HepG2 (cell line): ENCODE results near the gene TMEM9. TPM values are rescaled to one million over a fixed set of nuclear protein-coding genes. Genes with fewer than 3 reads are reported as not detected.

ENCODE experiments used
- ARID4A ChIP-seq: sonication (generic); formaldehyde crosslinking; IDR thresholded peaks from 2 replicates; pipeline ENCODE4 v1.5.0; 2020; ENCODE audit warnings: mild to moderate bottlenecking, missing genetic modification reagents, borderline replicate concordance
- ATF2 ChIP-seq: sonication (generic); formaldehyde crosslinking; IDR thresholded peaks from 2 replicates; pipeline ENCODE4 v1.4.0; 2020; ENCODE audit warnings: missing genetic modification reagents
- ATF4 ChIP-seq, 2 experiments: fragments of 450-650 bp in 1 of 2; sonication (generic) in 1 of 2; formaldehyde crosslinking; IDR thresholded peaks; 2 replicates each; pipeline versions ENCODE4 v1.5.0 to v1.8.0; 2020 to 2022; ENCODE audit warnings: mild to moderate bottlenecking in 1 of 2, missing genetic modification reagents in 1 of 2
- CEBPG ChIP-seq: IDR thresholded peaks from 2 replicates; pipeline ENCODE4 v1.6.1; 2016
- HMGXB4 ChIP-seq, 2 experiments: sonication (generic) in 1 of 2; formaldehyde crosslinking in 1 of 2; IDR thresholded peaks; 2 replicates each; pipeline versions ENCODE4 v1.4.0 to v1.6.1; 2018 to 2020; ENCODE audit warnings: missing genetic modification reagents in 2 of 2, borderline replicate concordance in 1 of 2, low read depth in 1 of 2, mild to moderate bottlenecking in 1 of 2, missing biosample characterization in 1 of 2
- MIER2 ChIP-seq: IDR thresholded peaks from 2 replicates; pipeline ENCODE4 v1.6.1; 2016; ENCODE audit warnings: missing biosample characterization, missing genetic modification reagents
- MYPOP ChIP-seq: sonication (generic); formaldehyde crosslinking; IDR thresholded peaks from 2 replicates; pipeline ENCODE4 v1.8.1; 2023; ENCODE audit warnings: mild to moderate bottlenecking, moderate library complexity, missing genetic modification reagents
- THAP7 ChIP-seq: sonication (generic); formaldehyde crosslinking; IDR thresholded peaks from 2 replicates; pipeline ENCODE4 v1.8.1; 2023; ENCODE audit warnings: mild to moderate bottlenecking, missing genetic modification reagents
- ZKSCAN1 ChIP-seq: fragments of 150-350 bp; IDR thresholded peaks from 2 replicates; pipeline ENCODE4 v1.6.1; 2014; ENCODE audit warnings: low read length
- ZNF260 ChIP-seq: sonication (generic); formaldehyde crosslinking; IDR thresholded peaks from 2 replicates; pipeline ENCODE4 v1.4.0; 2020; ENCODE audit warnings: missing genetic modification reagents, low read depth, mild to moderate bottlenecking, borderline replicate concordance
- ZNF33A ChIP-seq: sonication (generic); formaldehyde crosslinking; IDR thresholded peaks from 2 replicates; pipeline ENCODE4 v1.5.1; 2020; ENCODE audit warnings: missing genetic modification reagents, mild to moderate bottlenecking, moderate library complexity, borderline replicate concordance
- ZNF687 ChIP-seq: sonication (generic); formaldehyde crosslinking; IDR thresholded peaks from 2 replicates; pipeline ENCODE4 v1.5.1; 2020; ENCODE audit warnings: mild to moderate bottlenecking, missing genetic modification reagents, moderate library complexity
- polyA plus RNA-seq, 8 experiments: library from polyadenylated mRNA; depleted of rRNA in 3 of 8; stranded (reverse) in 7 of 8; unstranded in 1 of 8; fragments of >200 nt; fragmentation: Illumina TruSeq in 4 of 8; extraction: Trizol in 4 of 8; gene quantifications; 2 replicates each; pipeline versions ENCODE4 v1.2.1 to v1.2.3, GENCODE V29; 2011 to 2016; ENCODE audit warnings: low read depth in 4 of 8, missing spikeins in 1 of 8, mixed read lengths in 1 of 8; ENCODE audit not compliant: insufficient read depth in 1 of 8
- total RNA-seq, 5 experiments: library from RNA; depleted of rRNA; stranded (reverse); fragments of >200 nt; fragmentation: Illumina TruSeq; extraction: Trizol; gene quantifications; 2 replicates each; pipeline ENCODE4 v1.2.3, GENCODE V29; 2016; ENCODE audit warnings: low read depth in 1 of 5

Gene TMEM9
- total and polyA plus RNA-seq, 2 of the 13 experiments (the other 11 are each of a cell fraction or from before 2014, with no cell fraction given), result 60.9 to 102 TPM

- TF ChIP-seq ZNF33A (CRISPR knock-in tag), result no peak
- no peak; a peak in 1 of 4 replicates for TF ChIP-seq ATF4 (CRISPR knock-in tag; IDR thresholded peaks at IDR 0.05)
- no peak for TF ChIP-seq THAP7 (CRISPR knock-in tag)
- TF ChIP-seq CEBPG (CRISPR knock-in tag), result peak; percentile 99
- no peak for TF ChIP-seq ZKSCAN1
- TF ChIP-seq MYPOP (CRISPR knock-in tag), result peak; percentile 93
- peak; percentile 44; the same call in 1 of the 2 replicates for TF ChIP-seq ARID4A (CRISPR knock-in tag)
- TF ChIP-seq MIER2 (CRISPR knock-in tag), result no peak
- TF ChIP-seq HMGXB4 (CRISPR knock-in tag; IDR thresholded peaks at IDR 0.05; ENCODE audit: borderline replicate concordance in 1 of 2, low read depth in 1 of 2), result peak in 1 of 2 experiments; percentile 13; a peak in 1 of 4 replicates
- no peak for TF ChIP-seq ZNF687 (CRISPR knock-in tag)
- no peak for TF ChIP-seq ATF2 (CRISPR knock-in tag)
- no peak for TF ChIP-seq ZNF260 (CRISPR knock-in tag)
Observed at GRCh38 chr1:201154389-201155165, at the start of gene TMEM9 (continued).
